GM12874 (cell line): ENCODE measurements around the gene MIDN.

Experiments used
- TF ChIP-seq, protein P1 (sequence below): IDR thresholded peaks from 2 replicates; pipeline ENCODE4 v1.5.1; 2011; ENCODE audit warnings: low read depth, mild to moderate bottlenecking, control low read depth, low read length, moderate library complexity; ENCODE audit not compliant: insufficient read depth

MIDN gene

DNA sequence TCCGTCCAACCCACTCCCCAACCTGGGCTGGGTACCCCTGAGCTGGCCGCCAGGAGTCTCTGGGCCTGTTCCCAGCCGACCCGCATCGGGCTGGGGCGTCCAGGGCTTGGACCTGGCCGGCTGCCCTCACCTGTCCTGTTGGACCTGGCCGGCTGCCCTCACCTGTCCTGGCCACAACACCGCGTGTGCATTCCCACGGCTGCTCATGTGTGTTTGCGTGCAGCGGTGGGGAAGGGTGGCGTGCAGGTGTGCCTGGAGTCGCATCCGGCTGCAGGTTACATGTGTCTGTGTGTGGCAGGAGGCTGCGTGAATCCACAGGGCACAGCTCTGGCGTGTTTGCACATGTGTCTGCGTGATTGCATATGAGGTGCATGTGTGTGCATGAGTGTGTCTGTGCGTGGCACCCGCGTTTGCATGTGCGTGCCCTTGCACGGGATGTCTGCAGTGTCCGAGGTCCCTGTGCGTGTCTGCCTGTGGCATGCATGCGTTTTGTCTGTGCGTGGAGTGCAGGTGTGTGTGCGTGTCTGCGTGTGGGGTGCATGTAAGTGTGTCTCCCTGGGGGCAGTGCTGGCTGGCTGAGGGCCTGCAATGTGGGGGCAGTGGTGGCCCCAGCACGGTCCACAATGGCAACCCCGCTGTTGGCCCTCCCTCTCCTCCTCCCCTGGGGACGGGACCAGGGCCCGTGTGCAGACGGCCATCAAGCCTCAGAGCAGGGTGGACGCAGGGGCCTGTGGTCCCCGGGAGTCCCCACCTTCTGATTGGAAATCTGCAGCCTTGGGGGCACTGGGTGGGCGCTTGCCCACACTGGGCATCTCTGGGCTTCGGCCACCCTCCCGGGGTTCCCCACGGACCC, 40.7 kb downstream of the MIDN start:
- TF ChIP-seq, protein P1, sequence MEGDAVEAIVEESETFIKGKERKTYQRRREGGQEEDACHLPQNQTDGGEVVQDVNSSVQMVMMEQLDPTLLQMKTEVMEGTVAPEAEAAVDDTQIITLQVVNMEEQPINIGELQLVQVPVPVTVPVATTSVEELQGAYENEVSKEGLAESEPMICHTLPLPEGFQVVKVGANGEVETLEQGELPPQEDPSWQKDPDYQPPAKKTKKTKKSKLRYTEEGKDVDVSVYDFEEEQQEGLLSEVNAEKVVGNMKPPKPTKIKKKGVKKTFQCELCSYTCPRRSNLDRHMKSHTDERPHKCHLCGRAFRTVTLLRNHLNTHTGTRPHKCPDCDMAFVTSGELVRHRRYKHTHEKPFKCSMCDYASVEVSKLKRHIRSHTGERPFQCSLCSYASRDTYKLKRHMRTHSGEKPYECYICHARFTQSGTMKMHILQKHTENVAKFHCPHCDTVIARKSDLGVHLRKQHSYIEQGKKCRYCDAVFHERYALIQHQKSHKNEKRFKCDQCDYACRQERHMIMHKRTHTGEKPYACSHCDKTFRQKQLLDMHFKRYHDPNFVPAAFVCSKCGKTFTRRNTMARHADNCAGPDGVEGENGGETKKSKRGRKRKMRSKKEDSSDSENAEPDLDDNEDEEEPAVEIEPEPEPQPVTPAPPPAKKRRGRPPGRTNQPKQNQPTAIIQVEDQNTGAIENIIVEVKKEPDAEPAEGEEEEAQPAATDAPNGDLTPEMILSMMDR = no peak

DNA sequence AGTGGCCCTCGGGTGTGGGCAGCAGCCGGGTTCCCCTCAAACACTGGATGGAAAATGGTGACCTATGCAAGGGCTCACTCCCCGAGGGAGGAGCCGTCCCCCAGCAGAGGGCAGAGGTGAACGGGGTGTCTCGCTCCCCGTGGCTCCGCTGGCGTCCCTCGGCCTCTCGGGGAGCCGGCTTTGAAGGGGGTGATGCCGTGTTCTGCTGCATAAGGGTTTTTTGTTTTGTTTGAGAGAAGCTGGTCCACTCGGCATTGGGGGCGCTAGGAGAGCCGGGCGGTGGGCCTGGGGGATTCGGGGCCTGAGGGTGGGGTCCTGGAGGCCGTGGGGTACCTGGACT, 41.3 kb downstream of the MIDN start:
- TF ChIP-seq, protein P1 = no peak

DNA sequence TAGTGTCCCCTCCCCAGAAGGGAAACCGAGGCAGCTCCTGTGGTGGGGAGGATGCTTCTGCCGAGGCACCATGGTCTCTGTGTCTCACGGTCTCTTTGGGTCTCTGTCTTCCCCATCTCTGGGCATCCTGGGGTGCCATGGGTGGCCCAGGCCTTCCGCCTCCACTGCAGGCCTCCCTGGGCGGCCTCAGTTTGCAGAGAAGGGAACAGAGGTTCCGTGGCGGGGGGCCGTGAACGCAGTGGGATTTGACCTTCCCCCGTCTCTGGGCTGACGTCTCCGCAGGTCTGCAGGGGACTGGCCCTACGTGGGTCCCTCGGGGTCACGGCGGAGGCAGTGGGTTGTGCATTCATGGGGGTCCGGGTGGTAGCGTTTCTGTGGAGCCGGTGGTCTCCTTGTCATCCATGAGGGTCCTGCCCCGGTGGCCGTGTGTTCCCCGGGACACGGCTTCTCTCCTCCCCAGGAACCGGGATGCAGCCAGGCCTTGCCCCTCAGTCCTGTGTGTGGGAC, 41.9 kb downstream of the MIDN start:
- TF ChIP-seq, protein P1 = no peak

DNA sequence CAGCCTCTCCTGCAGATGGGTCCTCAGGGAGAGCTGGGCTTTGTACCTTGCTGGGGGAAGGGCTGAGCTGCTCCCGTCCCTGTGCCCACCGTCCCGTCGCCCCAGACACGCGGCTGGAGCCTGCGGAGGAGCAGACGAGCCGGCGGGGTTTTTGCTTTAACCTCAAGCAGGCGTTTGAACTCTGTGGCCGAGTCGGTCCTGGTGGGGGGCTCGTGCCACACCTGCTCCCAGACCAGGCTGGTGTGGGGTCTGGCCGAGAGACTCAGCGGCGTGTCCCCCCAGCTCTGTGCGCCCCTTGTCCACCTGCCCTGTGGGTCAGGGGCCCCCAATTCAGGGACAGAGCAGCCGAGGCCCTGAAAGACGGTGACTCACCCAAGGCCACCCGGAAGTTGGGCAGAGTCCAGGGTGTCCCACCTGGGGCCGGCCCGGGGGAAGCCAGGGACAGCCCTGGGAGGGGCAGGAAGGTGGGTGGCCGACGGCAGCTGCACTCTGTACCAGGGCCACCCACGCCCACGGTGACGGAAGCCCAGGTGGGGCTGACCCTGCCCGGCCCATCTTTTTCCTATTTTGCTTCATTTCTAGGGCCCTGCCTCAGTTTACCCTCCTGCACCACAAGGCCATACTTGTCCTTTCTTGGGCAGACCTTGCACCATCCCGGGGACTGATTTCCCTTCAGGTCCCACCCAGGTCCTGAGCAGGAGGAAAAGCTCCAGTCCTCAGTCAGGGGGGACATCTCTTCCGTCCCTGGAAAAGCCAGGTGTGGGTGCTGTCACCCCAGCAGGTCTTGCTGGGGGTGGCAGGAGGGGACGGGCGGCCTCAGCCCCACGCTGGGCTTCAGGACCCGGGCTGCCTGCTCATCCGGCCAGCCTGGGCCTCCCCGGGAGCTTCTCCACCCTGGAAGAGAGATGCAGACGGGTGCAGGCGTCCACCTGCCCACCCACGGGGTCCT, 42.6 kb downstream of the MIDN start:
- TF ChIP-seq, protein P1 = no peak

DNA sequence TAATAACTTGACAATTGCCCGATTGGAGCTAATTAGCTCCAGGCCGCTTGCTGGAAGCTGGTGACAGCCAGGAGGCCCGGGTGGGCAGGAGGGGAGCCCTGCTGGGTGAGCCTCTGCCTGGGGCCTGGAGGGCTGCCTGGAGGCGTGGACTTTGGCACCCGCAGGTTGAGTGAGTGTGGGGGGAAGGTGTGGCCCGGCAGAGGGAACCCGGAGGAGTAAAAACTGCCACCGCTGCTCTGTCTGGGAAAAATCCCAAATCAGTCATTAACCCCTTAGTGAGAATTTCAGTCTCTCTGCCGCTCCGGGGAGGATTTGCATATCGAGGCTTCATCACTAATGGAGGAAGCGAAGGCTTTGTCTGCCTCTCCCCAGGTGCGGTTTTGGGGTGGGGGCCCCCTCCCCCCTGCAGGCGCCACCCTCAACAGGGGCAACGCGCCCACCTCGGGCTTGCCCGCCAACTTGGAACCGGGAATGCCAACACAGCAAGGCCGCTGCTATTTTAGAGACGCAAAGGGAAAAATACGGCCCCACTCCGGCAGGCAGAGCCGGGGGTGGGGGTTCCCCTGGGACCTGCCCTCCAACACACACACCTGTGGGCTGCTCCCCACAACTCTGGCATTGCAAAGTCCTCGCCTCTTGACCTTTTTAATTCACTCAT, 43.5 kb downstream of the MIDN start:
- TF ChIP-seq, protein P1 = no peak

DNA sequence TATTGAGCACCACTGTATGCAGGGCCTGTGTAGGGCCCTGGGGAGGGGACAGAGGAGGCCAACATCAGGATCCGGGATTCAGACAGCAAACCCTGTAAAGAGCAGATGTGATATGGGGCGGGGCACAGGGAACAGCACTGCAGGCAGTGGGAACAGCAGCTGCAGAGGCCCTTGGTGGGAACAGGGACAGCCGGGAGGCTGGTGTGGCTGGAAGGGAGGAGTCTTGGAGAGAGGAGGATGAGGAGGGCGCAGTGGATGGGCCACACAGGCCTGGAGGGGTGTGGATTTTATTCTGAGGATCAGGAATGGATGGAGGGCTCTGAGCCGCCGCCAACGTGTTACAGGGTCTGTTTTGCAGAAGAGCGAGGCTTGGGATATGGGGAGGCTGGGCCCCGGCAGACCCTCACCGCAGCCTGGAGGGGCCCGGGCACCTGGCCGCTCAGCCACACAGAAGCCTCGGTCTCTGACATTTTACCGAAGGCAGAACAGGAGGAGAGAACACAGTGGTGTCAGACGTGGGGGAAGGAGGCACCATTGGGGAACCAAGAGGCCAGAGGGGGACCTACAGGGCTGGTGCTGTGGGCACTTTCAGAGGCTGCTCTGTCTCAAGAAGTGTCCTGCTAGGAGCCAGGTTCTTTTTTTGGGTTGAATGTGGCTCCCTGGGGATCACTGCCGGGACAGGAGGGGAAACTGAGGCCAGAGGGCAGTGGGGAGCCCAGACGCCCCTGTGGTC, 44.2 kb downstream of the MIDN start:
- TF ChIP-seq, protein P1 = no peak
